Adipocyte (in vitro differentiated cells): ENCODE results near the gene DNAH2.

ENCODE experiments used
- DNase-seq: peaks from one replicate; pipeline ENCODE4 v3.0.0-alpha.2; 2015; ENCODE audit warnings: low read depth
- H3K27me3 ChIP-seq: replicated peaks from 2 replicates; pipeline ENCODE4 v1.7.0; 2013; ENCODE audit warnings: mild to moderate bottlenecking, low read length, moderate library complexity; ENCODE audit not compliant: control insufficient read depth, insufficient read depth
- H3K36me3 ChIP-seq: 2 replicates; pipeline ENCODE4 v1.7.0; 2013; ENCODE audit warnings: low read length, mild to moderate bottlenecking, moderate library complexity; ENCODE audit not compliant: control insufficient read depth, insufficient read depth, severe bottlenecking
- H3K4me1 ChIP-seq: 2 replicates; pipeline ENCODE4 v1.7.0; 2013; ENCODE audit warnings: mild to moderate bottlenecking, low read length, moderate library complexity; ENCODE audit not compliant: control insufficient read depth, insufficient read depth
- H3K4me3 ChIP-seq: 2 replicates; pipeline ENCODE4 v1.7.0; 2013; ENCODE audit warnings: mild to moderate bottlenecking, low read length, moderate library complexity
- H3K9ac ChIP-seq: 2 replicates; pipeline ENCODE4 v1.7.0; 2013; ENCODE audit warnings: mild to moderate bottlenecking, low read length, moderate library complexity
- H3K9me3 ChIP-seq: 2 replicates; pipeline ENCODE4 v1.7.0; 2013; ENCODE audit warnings: mild to moderate bottlenecking, low read length, moderate library complexity; ENCODE audit not compliant: control insufficient read depth

DNAH2 gene

DNA sequence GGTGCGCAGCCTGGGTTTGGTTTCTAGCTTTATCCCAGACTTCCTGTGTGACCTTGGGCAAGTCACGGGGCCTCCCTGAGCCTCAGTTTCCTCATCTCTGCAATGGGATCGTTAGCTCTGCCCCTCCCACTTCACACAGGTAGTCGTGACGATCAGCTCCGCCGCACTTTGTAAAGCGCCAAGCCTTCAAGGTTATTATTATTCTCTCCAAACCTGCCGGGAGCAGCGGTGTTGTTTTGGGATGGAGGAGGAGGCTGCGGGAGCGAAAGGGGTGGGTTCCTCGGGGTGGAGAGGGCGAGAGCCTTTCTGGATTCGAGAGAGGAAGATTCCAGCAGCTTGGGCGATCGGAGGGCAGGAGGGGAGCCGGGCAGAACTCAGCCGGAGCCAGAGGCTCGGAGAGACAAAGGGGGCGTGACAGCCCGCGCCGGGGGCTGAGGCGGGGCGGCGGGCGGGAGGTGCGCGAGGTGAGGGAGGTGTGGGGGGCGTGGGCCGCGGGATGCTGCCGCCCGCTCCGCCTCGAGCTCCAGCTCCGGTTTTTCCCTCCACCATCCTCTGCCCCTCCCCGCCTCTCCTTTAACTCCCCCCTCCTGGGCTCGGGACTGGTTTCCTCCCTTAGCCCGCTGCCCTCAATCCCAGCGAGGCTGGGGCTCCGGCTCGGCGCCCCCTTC, 12.8 kb upstream of the DNAH2 start, which contains the start of gene EFNB3:
Gene EFNB3 (plus strand): TSS at position 602 of the 668 bp plus-strand sequence. CDS start 397 bp downstream, outside the sequence.
- Histone ChIP-seq H3K4me3 (peak within 1 kb of the TSS; percentile 60), H3K9me3 (no peaks in the 10 kb centered on the region), H3K36me3 (peaks cover 10% of the 10 kb centered on the region), H3K9ac (no peak within 1 kb of the TSS), H3K4me1 (peaks cover 11% of the 10 kb centered on the region), H3K27me3 (peaks cover 41% of the 10 kb centered on the region)
- peak; percentile 62 for DNase-seq

DNA sequence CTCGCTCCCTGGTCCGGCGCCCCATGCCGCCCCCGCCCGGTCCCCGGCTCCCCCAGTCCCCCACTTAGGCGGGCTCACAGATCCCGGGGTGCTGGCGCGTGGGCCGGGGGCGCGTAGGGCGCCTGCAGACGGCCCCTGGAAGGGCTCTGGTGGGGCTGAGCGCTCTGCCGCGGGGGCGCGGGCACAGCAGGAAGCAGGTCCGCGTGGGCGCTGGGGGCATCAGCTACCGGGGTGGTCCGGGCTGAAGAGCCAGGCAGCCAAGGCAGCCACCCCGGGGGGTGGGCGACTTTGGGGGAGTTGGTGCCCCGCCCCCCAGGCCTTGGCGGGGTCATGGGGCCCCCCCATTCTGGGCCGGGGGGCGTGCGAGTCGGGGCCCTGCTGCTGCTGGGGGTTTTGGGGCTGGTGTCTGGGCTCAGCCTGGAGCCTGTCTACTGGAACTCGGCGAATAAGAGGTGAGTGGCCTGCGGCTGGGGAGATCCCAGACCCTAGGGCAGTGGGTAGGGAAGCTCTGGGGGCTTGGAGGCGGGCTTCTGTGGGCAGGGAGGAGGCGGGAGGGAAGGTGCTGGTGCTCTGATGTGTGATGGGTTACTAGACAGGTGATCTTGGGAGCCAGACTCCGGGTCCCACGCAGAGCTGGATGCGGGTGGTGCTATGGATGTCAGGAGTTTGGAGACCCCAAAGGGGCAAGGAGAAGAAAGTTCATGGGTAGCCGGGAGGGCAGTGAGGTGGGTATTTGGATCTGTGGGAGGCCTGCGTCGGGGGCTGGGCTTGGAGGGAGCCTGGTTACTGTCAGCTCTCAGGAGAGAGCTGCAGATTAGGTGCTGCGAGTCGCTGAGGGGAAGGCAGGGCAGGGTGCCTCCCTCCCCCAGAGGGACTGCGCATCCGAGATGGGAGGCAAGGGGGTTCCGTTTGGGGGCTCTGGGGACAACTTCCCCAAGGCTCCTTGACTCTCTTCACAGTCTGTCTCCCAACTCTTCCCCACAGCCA, 12.0 kb upstream of the DNAH2 start:
- Histone ChIP-seq H3K9ac (no peak overlapping the region), H3K36me3 (peaks cover 10% of the 10 kb centered on the region), H3K9me3 (no peaks in the 10 kb centered on the region), H3K27me3 (peaks cover 44% of the 10 kb centered on the region), H3K4me1 (peaks cover 11% of the 10 kb centered on the region), H3K4me3 (no peak overlapping the region)
- DNase-seq = peak; percentile 22

DNA sequence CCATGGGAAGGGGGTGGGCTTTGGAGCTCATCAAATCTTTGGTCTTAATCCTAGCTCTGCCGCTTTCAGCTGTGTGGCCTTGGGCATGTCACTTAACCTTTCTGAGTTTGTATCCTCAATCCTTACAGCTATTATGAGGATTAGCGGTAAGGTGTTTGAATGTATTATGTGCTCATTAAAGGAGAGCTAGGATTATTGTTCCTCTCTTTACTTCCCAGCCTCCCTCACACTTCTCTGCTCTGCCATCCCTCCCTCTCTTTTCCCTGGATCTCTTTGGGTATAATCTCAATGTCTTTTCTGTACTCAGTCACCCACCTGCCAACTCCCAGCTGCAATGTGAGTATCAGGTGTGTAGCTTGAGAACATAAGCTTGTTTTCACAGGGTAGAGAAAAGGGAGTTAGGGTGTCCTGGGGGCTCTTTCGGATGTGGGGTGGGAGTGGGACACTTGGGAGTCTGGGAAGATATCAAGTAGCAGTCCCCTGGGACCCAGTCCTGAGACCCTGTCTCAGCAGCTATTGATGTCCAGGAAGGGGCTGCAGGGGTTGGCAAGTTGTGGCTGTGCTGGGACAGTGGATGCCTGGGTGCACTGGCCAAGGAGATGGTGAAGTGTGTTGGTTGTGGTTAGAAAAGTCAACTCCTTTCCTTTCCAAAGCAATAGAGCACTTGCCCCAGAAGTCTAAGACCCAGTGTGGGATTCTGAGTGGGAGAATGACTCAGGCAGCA, 10.8 kb upstream of the DNAH2 start:
- H3K4me1 ChIP-seq = peaks cover 11% of the 10 kb centered on the region
- no peak for DNase-seq
- peaks cover 56% of the 10 kb centered on the region for H3K27me3 ChIP-seq
- no peaks in the 10 kb centered on the region for H3K9me3 ChIP-seq
- no peak overlapping the region for H3K9ac ChIP-seq
- H3K4me3 ChIP-seq = no peak overlapping the region
- peaks cover 3% of the 10 kb centered on the region for H3K36me3 ChIP-seq

DNA sequence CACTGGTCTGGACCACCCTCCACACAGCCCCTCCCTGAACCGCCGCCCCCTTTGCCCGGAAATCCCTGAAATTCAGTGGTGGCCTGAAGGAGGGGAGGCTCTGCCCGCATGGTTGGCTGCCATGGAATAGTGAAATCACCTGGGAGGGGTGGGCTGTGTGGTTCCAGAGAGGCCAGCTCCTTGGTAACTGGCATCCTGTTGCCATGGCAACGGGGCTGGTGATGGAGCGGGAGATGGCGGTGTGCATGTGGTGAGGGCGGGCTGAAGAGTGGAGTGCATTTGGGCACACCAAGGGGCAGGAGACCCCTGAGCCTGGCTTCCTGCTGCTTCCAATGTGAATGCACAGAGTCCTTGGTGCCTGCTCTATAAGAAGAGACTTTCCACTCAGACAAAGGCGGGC, 10.1 kb upstream of the DNAH2 start:
- Histone ChIP-seq H3K27me3 (peaks cover 63% of the 10 kb centered on the region), H3K36me3 (no peaks in the 10 kb centered on the region), H3K9ac (no peak overlapping the region), H3K4me3 (no peak overlapping the region), H3K9me3 (no peaks in the 10 kb centered on the region), H3K4me1 (peaks cover 11% of the 10 kb centered on the region)
- no peak for DNase-seq

DNA sequence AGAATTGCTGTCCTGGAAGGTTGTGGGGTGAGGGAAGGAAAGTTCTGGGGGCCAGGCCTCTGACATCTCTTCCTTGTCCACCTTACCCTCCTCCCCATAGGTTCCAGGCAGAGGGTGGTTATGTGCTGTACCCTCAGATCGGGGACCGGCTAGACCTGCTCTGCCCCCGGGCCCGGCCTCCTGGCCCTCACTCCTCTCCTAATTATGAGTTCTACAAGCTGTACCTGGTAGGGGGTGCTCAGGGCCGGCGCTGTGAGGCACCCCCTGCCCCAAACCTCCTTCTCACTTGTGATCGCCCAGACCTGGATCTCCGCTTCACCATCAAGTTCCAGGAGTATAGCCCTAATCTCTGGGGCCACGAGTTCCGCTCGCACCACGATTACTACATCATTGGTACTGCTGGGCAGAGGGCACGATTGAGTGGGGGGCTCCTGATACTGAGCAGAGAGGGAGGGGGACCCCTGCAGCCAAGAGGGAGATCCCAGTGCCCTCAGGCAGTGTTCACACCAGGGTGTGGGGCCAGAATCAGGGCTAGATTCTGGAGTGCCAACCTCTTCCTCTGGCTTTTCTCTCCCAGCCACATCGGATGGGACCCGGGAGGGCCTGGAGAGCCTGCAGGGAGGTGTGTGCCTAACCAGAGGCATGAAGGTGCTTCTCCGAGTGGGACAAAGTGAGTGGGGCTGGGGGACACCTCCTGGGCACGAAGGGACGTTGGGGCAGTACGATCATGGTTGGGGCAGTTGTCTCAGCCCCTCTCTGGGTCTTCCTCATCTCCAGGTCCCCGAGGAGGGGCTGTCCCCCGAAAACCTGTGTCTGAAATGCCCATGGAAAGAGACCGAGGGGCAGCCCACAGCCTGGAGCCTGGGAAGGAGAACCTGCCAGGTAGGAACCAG, 9.4 kb upstream of the DNAH2 start:
- no peak for DNase-seq
- no peaks in the 10 kb centered on the region for H3K9me3 ChIP-seq
- H3K36me3 ChIP-seq = no peaks in the 10 kb centered on the region
- peaks cover 11% of the 10 kb centered on the region for H3K4me1 ChIP-seq
- peaks cover 67% of the 10 kb centered on the region for H3K27me3 ChIP-seq
- no peak overlapping the region for H3K9ac ChIP-seq
- H3K4me3 ChIP-seq = no peak overlapping the region

DNA sequence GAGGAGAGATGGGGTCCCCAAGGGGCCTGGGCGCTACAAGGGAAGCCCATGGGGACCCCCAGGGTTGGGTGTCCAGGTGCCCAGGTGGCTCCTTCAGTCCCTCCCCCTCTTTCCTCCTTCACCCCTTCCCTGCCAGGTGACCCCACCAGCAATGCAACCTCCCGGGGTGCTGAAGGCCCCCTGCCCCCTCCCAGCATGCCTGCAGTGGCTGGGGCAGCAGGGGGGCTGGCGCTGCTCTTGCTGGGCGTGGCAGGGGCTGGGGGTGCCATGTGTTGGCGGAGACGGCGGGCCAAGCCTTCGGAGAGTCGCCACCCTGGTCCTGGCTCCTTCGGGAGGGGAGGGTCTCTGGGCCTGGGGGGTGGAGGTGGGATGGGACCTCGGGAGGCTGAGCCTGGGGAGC, 8.5 kb upstream of the DNAH2 start:
- no peak overlapping the region for H3K9ac ChIP-seq
- no peak for DNase-seq
- H3K4me1 ChIP-seq = peaks cover 7% of the 10 kb centered on the region
- no peaks in the 10 kb centered on the region for H3K36me3 ChIP-seq
- no peak overlapping the region for H3K4me3 ChIP-seq
- H3K9me3 ChIP-seq = no peaks in the 10 kb centered on the region
- H3K27me3 ChIP-seq = peaks cover 71% of the 10 kb centered on the region

DNA sequence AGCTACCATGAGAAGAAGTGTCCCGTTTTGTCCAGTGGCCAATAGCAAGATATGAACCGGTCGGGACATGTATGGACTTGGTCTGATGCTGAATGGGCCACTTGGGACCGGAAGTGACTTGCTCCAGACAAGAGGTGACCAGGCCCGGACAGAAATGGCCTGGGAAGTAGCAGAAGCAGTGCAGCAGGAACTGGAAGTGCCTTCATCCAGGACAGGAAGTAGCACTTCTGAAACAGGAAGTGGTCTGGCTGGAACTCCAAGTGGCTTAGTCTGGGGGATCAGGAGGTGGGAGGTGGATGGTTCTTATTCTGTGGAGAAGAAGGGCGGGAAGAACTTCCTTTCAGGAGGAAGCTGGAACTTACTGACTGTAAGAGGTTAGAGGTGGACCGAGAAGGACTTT, 7.2 kb upstream of the DNAH2 start:
- no peak overlapping the region for H3K9ac ChIP-seq
- no peaks in the 10 kb centered on the region for H3K4me1 ChIP-seq
- H3K27me3 ChIP-seq = peaks cover 66% of the 10 kb centered on the region
- no peak overlapping the region for H3K4me3 ChIP-seq
- H3K36me3 ChIP-seq = no peaks in the 10 kb centered on the region
- H3K9me3 ChIP-seq = no peaks in the 10 kb centered on the region
- no peak for DNase-seq

DNA sequence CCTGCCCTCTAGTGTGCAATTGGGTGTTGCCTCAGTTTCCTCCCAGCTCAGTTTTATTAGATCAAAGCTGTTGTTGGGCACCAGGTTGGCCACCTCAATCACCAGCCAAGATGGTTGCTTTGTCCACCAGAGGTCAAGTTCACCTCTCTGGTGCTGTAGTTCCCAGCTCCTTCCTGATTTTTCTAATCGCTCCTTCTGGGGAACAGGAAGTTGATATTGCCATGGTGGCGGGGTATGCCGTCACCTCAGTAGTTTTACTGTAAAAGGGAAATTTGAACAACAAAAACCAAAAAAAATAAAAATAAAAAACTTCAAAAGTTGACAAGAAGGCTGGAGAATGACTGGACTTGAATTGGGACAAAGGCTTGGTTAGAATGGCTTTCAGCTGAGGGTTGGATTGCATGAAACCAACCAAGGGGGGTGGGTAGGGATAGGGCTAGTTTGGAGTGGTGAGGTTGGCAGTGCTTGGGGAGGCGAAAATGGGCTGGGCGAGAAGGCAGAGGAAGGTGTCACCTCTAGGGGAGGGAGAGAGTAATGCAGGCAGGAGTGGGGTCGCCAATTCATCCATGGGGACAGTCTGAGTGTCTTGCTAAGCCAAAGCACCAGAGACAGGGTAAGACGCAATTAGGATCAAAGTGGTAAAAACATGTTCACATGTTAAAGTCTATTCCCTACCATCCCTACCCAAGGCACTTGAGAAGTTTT, 6.3 kb upstream of the DNAH2 start:
- no peak overlapping the region for H3K4me3 ChIP-seq
- H3K36me3 ChIP-seq = no peaks in the 10 kb centered on the region
- no peak overlapping the region for H3K9ac ChIP-seq
- DNase-seq = no peak
- no peaks in the 10 kb centered on the region for H3K4me1 ChIP-seq
- peaks cover 68% of the 10 kb centered on the region for H3K27me3 ChIP-seq
- H3K9me3 ChIP-seq = no peaks in the 10 kb centered on the region

DNA sequence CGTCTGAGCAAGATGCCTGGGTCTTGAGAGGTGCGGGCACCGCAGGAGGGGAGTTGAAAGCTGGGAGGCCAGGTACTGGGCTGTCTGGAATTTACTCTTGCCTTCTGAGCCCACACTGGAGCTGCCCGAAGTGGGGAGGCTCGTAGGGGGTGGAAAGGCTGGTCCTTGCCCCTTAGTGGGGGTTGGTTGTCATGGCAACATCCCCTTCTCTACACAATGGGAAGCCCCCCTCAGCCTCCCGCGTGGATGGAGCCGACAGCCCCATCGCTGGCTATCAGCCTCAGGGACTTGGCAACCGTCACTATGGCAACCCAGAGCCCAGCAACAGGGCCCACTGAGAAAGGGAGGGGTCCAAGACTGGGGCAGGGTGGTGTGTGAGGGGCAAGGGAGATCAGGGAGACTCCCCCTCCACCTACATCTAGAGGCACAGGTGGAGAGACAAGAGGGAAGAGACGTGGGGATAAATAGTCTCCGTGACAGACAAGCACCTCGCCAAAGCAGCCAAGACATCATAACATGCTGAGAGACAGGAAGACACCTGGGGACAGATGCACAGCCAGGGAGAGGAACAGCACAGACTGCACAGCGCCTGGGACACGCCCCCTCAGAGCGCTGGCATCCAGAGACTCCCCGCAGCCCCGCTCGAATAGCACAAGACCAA, 5.3 kb upstream of the DNAH2 start:
- no peak for DNase-seq
- Histone ChIP-seq H3K9ac (no peak overlapping the region), H3K4me3 (no peak overlapping the region), H3K36me3 (no peaks in the 10 kb centered on the region), H3K4me1 (peaks cover 7% of the 10 kb centered on the region), H3K9me3 (no peaks in the 10 kb centered on the region), H3K27me3 (peaks cover 58% of the 10 kb centered on the region)

DNA sequence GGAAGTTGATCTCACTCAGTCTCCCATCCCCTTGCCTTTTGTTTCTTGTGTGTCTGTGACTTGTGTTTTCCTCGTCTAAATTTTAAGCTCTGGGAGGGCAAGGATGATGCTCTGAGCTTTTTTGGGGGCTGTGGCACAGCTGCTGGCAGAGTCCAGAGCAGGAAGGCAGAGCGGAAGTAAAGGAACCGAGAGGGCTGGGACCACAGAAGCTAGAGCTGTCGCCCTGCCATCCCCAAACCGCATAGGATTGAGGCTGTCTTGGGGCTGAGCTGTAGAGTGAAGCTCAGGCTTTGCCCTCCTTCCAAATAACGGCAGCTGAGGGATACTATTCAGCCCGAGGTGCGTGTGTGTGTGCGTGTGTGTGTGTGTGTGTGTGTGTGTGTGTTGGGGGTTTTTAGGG, 3.8 kb upstream of the DNAH2 start:
- H3K4me1 ChIP-seq = peaks cover 7% of the 10 kb centered on the region
- no peak overlapping the region for H3K4me3 ChIP-seq
- no peak for DNase-seq
- H3K9ac ChIP-seq = no peak overlapping the region
- H3K9me3 ChIP-seq = no peaks in the 10 kb centered on the region
- peaks cover 53% of the 10 kb centered on the region for H3K27me3 ChIP-seq
- no peaks in the 10 kb centered on the region for H3K36me3 ChIP-seq
